Ovary (tissue), 9 donors: Measurements from ENCODE around the gene PARVA. TPM values are rescaled to one million over a fixed set of nuclear protein-coding genes. Genes with fewer than 3 reads are reported as not detected.

ENCODE experiments used
- DNase-seq, 5 donors: peaks; one replicate each; pipeline ENCODE4 v3.0.0-alpha.2; 2019 to 2020
- H3K27ac ChIP-seq, 2 donors: fragments of 200-600 bp; one replicate each; pipeline versions ENCODE4 v1.5.1 to v1.8.0; 2019 to 2022
- H3K27me3 ChIP-seq: fragments of 200-600 bp; one replicate; pipeline ENCODE4 v1.8.0; 2022
- H3K36me3 ChIP-seq: fragments of 200-600 bp; sonication (generic); one replicate; pipeline ENCODE4 v1.5.1; 2019
- H3K4me1 ChIP-seq: one replicate; pipeline ENCODE4 v1.8.1; 2013; ENCODE audit warnings: mild to moderate bottlenecking, moderate library complexity; ENCODE audit not compliant: insufficient read depth
- H3K4me3 ChIP-seq: fragments of 200-600 bp; sonication (generic); one replicate; pipeline ENCODE4 v1.5.1; 2017
- H3K9me3 ChIP-seq, 2 donors: fragments of 200-600 bp in 1 of 2; sonication (generic) in 1 of 2; one replicate each; pipeline versions ENCODE4 v1.5.1 to v1.8.1; 2013 to 2019; ENCODE audit warnings: mild to moderate bottlenecking in 1 of 2, moderate library complexity in 1 of 2
- EP300 ChIP-seq: sonication (generic); formaldehyde crosslinking; IDR thresholded peaks from one replicate; pipeline ENCODE4 v1.6.1; 2017; ENCODE audit warnings: antibody characterized with exemption
- POLR2A ChIP-seq: fragments of 450-650 bp; IDR thresholded peaks from one replicate; pipeline ENCODE4 v1.6.1; 2017; ENCODE audit warnings: antibody characterized with exemption, mild to moderate bottlenecking, moderate library complexity
- WGBS, 3 donors: extraction: QIAGEN DNeasy Blood & Tissue Kit in 1 of 3; methylation state at CpG; one replicate each; pipeline versions ENCODE4 v1.1.5 to v1.1.7; 2013 to 2017; 5-methylcytosine and 5-hydroxymethylcytosine counted together
- intact Hi-C, 4 donors: fragments of 100-400 bp; cut with DNase I; formaldehyde crosslinking; loops; one replicate each; pipeline versions ENCODE4 v1.11.0 to v1.15.1; 2022 to 2023
- polyA plus RNA-seq, 2 donors: library from polyadenylated mRNA; stranded (reverse); fragments of 200-250 nt in 1 of 2; fragments of 350-450 nt in 1 of 2; fragmentation: Illumina TruSeq in 1 of 2; extraction: RNeasy Lipid Tissue Mini Kit (QIAGEN cat#74804) in 1 of 2; gene quantifications; one replicate each; pipeline ENCODE4 v1.2.3, GENCODE V29; 2013 to 2014
- total RNA-seq, 7 donors: library from RNA; depleted of rRNA in 2 of 7; stranded (reverse); fragments of >200 nt in 2 of 7; fragmentation: NEBNext Ultra II Directional in 3 of 7; extraction: Animal tissue kit (Norgen Biotek cat#: 25700) in 3 of 7; gene quantifications; one replicate each; pipeline versions ENCODE4 v1.1.0 to v1.2.4, GENCODE V29; 2016 to 2023
- TF ChIP-seq, protein P1 (sequence below), 3 donors: fragments of 450-650 bp in 2 of 3; fragments of 200-600 bp in 1 of 3; IDR thresholded peaks; one replicate each; pipeline versions ENCODE4 v1.5.1 to v1.8.0; 2016 to 2022; ENCODE audit warnings: antibody characterized with exemption in 3 of 3, mild to moderate bottlenecking in 1 of 3
- donor health status: DM: no; HTN: no; CAD: no; lungs with moderate emphysema.
- donor health status: DM: no; HTN: no; CAD: no.
- donor health status: Bipolar disorder and iron deficiency.
- donor health status: DM: yes; HTN: yes; CAD: no.
- donor health status: DM: no; HTN: no; CAD: no.
- donor health status: DM: yes; HTN: yes; CAD: no.

PARVA gene
- total and polyA plus RNA-seq, 9 donors: 28.4 to 126 (median 89.8) TPM

DNA sequence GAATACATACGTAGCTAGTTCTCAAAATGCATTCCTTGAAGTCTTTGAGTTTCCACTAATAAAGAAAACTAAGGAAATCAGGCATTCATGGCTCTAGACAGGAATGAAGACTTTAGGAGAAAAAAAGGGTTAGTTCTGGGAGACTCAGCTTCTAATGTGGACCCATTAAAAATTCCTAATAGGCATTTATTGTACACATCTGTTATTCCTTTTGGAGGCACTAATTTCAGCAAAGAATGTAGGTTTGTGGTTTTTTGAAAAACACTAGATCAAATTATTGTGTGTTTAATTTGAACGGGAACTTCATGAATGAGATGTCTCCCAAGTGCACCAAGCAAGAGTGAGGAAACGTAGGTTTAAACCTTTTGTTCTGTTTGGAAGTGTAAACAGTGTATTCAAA, 42.7 kb downstream of the PARVA start:
- intact Hi-C loops: no loop called here
- peaks cover 0 to 2% of the 10 kb centered on the region in 2 donors for H3K9me3 ChIP-seq
- TF ChIP-seq EP300 (no peak), POLR2A (no peak)
- TF ChIP-seq, protein P1, sequence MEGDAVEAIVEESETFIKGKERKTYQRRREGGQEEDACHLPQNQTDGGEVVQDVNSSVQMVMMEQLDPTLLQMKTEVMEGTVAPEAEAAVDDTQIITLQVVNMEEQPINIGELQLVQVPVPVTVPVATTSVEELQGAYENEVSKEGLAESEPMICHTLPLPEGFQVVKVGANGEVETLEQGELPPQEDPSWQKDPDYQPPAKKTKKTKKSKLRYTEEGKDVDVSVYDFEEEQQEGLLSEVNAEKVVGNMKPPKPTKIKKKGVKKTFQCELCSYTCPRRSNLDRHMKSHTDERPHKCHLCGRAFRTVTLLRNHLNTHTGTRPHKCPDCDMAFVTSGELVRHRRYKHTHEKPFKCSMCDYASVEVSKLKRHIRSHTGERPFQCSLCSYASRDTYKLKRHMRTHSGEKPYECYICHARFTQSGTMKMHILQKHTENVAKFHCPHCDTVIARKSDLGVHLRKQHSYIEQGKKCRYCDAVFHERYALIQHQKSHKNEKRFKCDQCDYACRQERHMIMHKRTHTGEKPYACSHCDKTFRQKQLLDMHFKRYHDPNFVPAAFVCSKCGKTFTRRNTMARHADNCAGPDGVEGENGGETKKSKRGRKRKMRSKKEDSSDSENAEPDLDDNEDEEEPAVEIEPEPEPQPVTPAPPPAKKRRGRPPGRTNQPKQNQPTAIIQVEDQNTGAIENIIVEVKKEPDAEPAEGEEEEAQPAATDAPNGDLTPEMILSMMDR (IDR thresholded peaks at IDR 0.05): no peak
- DNase-seq: no peak
- H3K4me1 ChIP-seq: peaks cover 10% of the 10 kb centered on the region
- H3K27me3 ChIP-seq: no peaks in the 10 kb centered on the region
- H3K27ac ChIP-seq: no peak overlapping the region
- 61 to 72% (median 69%) methylated on average over 3 of the region's 3 CpGs for WGBS, 3 donors
- no peak overlapping the region for H3K4me3 ChIP-seq
- H3K36me3 ChIP-seq: no peaks in the 10 kb centered on the region

DNA sequence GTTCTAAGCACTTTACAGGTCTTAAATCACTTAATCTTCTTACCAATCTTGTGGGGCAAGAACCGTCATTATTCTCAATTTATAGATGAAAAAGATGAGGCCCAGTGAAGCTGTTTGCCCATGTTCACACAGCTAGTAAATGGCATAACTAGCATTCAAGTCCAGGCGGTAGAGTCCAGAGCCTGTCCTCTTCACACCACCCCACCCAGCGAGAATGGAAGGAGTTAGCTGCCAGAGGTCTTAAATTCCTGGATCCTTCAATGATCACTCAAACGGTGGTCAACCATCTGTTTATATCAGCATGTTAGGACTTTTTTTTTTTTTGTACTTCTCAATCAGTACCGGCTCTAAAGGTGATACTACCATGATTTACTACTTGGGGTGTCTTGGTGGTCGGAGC, 43.3 kb downstream of the PARVA start:
- intact Hi-C loops: no loop called here
- Histone ChIP-seq H3K9me3 (peaks cover 0 to 2% of the 10 kb centered on the region in 2 donors), H3K4me1 (peaks cover 10% of the 10 kb centered on the region), H3K27ac (no peak overlapping the region), H3K4me3 (no peak overlapping the region), H3K36me3 (no peaks in the 10 kb centered on the region), H3K27me3 (no peaks in the 10 kb centered on the region)
- TF ChIP-seq POLR2A (no peak), EP300 (no peak)
- TF ChIP-seq, protein P1 (IDR thresholded peaks at IDR 0.05): no peak
- 88 to 91% (median 91%) methylated on average over 6 of the region's 6 CpGs for WGBS, 3 donors
- DNase-seq: no peak

DNA sequence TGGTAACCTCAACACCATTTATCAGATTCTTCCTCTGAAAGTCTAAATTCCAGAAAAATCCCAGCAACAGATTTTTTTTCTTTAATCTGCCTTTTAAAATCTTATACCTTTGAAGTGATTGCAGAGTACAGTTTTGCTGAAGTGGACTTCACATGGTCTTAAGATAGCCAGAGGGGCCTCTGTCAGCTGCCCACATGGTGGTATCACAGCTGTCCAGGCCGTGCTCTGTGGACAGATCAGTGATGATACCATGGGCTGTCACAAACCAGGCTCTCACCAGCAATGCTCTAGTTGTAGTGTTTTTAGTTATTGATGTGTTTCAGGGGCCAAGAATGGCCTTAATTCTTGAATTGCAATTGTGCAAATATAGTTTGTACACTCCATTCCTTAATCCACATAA, 44.0 kb downstream of the PARVA start:
- DNase-seq: no peak
- 81 to 100% (median 95%) methylated on average over 1 of the region's 1 CpG for WGBS, 3 donors
- H3K9me3 ChIP-seq: peaks cover 0 to 2% of the 10 kb centered on the region in 2 donors
- no peak overlapping the region for H3K27ac ChIP-seq
- no peaks in the 10 kb centered on the region for H3K27me3 ChIP-seq
- TF ChIP-seq EP300 (no peak), POLR2A (no peak)
- TF ChIP-seq, protein P1 (IDR thresholded peaks at IDR 0.05): no peak
- H3K4me3 ChIP-seq: no peak overlapping the region
- H3K36me3 ChIP-seq: no peaks in the 10 kb centered on the region
- peaks cover 10% of the 10 kb centered on the region for H3K4me1 ChIP-seq
- intact Hi-C loops: no loop called here

DNA sequence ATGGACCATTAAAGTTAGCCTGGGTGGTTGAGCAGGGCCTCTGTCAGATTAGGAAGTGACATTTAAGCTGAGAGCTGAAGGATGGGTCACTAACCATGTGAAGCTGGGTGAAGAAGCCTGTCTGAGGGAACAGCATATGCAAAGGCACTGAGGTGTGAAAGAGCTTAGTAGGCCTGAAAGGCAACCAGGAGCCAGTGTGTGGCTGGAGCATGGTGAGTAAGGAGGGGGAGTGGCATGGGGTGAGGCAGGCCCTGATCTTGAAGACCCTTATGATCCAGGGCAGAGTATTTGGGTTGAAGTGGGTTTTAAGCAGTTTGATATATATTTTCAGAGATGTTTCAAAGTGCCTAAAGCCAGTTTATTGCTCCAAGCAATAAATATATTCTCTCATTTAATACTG, 48.8 kb downstream of the PARVA start:
- H3K4me3 ChIP-seq: no peak overlapping the region
- H3K36me3 ChIP-seq: no peaks in the 10 kb centered on the region
- H3K27ac ChIP-seq: no peak overlapping the region
- peaks cover 13% of the 10 kb centered on the region for H3K4me1 ChIP-seq
- intact Hi-C loops: no loop called here
- H3K27me3 ChIP-seq: no peaks in the 10 kb centered on the region
- TF ChIP-seq POLR2A: no peak
- no peak for TF ChIP-seq EP300
- TF ChIP-seq, protein P1 (IDR thresholded peaks at IDR 0.05): no peak
- H3K9me3 ChIP-seq: no peaks in the 10 kb centered on the region
- no peak for DNase-seq

DNA sequence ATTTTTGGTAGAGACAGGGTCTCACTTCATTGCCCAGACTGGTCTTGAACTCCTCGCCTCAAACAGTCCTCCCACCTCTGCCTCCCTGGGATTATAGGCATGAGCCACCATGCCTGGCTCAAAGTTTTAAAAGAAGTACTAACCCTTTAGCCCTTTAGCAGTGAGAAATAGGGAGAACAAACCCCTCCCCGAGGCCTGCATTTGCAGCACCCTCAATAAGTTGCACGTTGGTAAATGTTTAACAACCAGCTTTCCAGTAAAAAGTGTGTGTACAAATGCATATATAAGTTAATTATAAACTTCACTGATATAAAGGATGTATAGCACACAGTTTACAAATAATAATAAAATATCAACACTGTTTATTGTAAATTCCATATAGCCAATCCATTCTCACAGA, 51.8 kb downstream of the PARVA start:
- Histone ChIP-seq H3K36me3 (no peaks in the 10 kb centered on the region), H3K4me3 (no peak overlapping the region), H3K27me3 (no peaks in the 10 kb centered on the region), H3K27ac (no peak overlapping the region), H3K9me3 (no peaks in the 10 kb centered on the region), H3K4me1 (peaks cover 24% of the 10 kb centered on the region)
- WGBS, 3 donors: 95 to 96% (median 95%) methylated on average over 3 of the region's 3 CpGs
- TF ChIP-seq POLR2A (no peak), EP300 (no peak)
- TF ChIP-seq, protein P1 (IDR thresholded peaks at IDR 0.05): no peak
- intact Hi-C loops: no loop called here
- no peak for DNase-seq
